Lower leg skin (tissue), 4 donors: ENCODE results near the gene VSIG2. TPM values are rescaled to one million over a fixed set of nuclear protein-coding genes. Genes with fewer than 3 reads are reported as not detected.
A peak's percentile ranks its signal among the peaks of the same experiment; 100 is the strongest.

ENCODE experiments used
- DNase-seq, 2 donors: peaks; one replicate each; pipeline ENCODE4 v3.0.0-alpha.2; 2019; ENCODE audit warnings: low spot score in 2 of 2
- H3K4me3 ChIP-seq: fragments of 200-600 bp; sonication (generic); 2 replicates; pipeline ENCODE4 v1.5.1; 2017; ENCODE audit warnings: mild to moderate bottlenecking, low read depth; ENCODE audit not compliant: poor library complexity, severe bottlenecking
- POLR2A ChIP-seq, 2 donors: fragments of 450-650 bp; IDR thresholded peaks; one replicate each; pipeline ENCODE4 v1.6.1; 2016 to 2017; ENCODE audit warnings: antibody characterized with exemption in 2 of 2, mild to moderate bottlenecking in 1 of 2, moderate library complexity in 1 of 2
- WGBS, 2 donors: methylation state at CpG; one replicate each; pipeline ENCODE4 v1.1.5; 2018; 5-methylcytosine and 5-hydroxymethylcytosine counted together
- intact Hi-C: fragments of 100-400 bp; cut with DNase I; formaldehyde crosslinking; loops from one replicate; pipeline ENCODE4 v1.15.0; 2023; ENCODE audit warnings: low total_unique reads
- total RNA-seq, 4 donors: library from RNA; depleted of rRNA; stranded (reverse); fragments of >200 nt; gene quantifications; one replicate each; pipeline ENCODE4 v1.1.0, GENCODE V29; 2016
- TF ChIP-seq, protein P1 (sequence below), 3 donors: fragments of 450-650 bp; IDR thresholded peaks; one replicate each; pipeline ENCODE4 v1.5.1; 2016; ENCODE audit warnings: antibody characterized with exemption in 3 of 3, mild to moderate bottlenecking in 3 of 3, moderate library complexity in 2 of 3

Gene VSIG2
- total RNA-seq, 4 donors from 2014 or later: 0.30 to 2.3 (median 0.55) TPM

DNA sequence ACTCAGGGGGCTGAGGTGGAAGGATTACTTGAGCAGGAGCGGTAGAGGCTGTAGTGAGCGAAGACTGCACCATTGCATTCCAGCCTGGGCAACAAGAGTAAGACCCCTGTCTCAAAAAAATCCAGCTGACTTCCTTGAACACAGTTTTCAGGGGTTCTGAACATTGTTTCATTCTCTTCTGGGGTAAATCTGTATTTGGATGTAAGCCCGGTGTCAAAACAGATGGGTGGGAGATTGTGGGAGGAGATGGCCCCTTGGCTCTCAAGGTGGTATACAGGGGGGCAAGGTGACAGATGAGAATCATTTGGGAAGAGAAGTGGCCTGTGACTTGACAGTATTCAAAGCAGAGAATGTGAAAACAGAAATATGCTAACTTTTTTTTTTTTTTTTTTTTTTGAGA, 5.3 kb upstream of the VSIG2 start:
- DNase-seq: no peak
- no peak for TF ChIP-seq POLR2A (IDR thresholded peaks at IDR 0.05)
- TF ChIP-seq, protein P1, sequence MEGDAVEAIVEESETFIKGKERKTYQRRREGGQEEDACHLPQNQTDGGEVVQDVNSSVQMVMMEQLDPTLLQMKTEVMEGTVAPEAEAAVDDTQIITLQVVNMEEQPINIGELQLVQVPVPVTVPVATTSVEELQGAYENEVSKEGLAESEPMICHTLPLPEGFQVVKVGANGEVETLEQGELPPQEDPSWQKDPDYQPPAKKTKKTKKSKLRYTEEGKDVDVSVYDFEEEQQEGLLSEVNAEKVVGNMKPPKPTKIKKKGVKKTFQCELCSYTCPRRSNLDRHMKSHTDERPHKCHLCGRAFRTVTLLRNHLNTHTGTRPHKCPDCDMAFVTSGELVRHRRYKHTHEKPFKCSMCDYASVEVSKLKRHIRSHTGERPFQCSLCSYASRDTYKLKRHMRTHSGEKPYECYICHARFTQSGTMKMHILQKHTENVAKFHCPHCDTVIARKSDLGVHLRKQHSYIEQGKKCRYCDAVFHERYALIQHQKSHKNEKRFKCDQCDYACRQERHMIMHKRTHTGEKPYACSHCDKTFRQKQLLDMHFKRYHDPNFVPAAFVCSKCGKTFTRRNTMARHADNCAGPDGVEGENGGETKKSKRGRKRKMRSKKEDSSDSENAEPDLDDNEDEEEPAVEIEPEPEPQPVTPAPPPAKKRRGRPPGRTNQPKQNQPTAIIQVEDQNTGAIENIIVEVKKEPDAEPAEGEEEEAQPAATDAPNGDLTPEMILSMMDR (IDR thresholded peaks at IDR 0.05): no peak
- 47 to 55% methylated on average over 3 of the region's 3 CpGs for WGBS, 2 donors
- intact Hi-C loops: no loop called here
- no peak overlapping the region for H3K4me3 ChIP-seq

DNA sequence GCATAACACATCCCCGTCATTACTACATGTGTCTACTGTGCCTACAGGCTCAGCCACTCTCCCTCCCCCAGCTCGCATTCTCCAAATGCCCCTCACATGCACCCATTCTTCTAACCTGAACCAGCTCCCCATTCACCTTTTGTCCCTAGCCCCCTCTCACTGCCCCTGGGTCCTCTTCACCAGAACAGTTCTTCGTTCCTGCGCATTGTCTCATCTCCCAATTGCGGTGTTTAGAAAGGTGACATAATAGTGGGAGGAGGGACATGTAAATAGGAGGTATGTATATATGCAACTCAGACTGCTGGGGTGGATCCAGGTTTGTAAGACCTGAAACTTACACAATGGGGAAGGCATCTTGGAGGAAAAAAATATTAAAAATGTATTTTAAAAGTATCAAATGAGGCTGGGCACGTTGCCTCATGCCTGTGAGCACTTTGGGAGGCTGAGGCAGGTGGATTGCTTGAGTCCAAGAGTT, 4.7 kb upstream of the VSIG2 start:
- H3K4me3 ChIP-seq: no peak overlapping the region
- TF ChIP-seq, protein P1 (IDR thresholded peaks at IDR 0.05): no peak
- TF ChIP-seq POLR2A (IDR thresholded peaks at IDR 0.05): no peak
- WGBS, 2 donors: 26 to 42% methylated on average over 6 of the region's 6 CpGs
- DNase-seq: no peak
- intact Hi-C loops: no loop called here

DNA sequence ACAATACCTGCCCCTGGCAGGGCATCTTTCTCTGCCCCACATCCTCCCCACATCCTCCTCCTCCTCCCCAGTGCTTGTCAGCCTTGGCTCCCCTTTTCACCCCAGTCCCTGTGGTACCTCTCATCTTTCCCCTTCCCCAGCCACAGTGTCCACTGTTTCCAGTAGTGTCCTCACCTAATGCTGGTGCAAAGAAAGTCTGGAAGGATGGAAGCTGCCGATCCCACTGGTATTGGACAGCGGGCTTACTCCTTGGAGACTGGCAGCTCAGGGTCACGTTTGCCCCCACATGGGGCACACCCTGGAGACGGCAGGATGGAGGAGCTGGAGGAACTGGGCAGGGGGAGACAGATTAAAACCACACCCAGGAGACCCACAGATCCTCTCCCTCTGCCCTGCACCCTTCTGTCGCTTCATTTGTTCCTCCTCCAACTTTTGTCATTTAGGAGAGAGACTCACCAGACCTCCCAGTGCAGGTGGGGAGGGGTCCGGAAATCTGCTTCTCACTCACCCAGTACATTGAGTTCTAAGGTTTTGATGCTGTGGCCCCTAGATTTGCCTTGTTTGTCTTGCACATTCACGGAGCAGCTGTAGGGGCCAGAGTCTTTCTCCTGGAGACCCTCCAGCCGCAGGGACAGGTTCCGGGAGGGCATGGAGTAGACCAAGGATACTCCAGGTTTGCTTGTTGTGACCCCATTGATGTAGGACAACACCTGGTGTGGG, 4.1 kb upstream of the VSIG2 start:
- H3K4me3 ChIP-seq: no peak overlapping the region
- intact Hi-C loops: no loop called here
- 40 to 41% methylated on average over 9 of the region's 9 CpGs for WGBS, 2 donors
- peak in 1 of 2 donors; percentile 77 for DNase-seq
- TF ChIP-seq, protein P1 (IDR thresholded peaks at IDR 0.05): no peak
- no peak for TF ChIP-seq POLR2A (IDR thresholded peaks at IDR 0.05)

DNA sequence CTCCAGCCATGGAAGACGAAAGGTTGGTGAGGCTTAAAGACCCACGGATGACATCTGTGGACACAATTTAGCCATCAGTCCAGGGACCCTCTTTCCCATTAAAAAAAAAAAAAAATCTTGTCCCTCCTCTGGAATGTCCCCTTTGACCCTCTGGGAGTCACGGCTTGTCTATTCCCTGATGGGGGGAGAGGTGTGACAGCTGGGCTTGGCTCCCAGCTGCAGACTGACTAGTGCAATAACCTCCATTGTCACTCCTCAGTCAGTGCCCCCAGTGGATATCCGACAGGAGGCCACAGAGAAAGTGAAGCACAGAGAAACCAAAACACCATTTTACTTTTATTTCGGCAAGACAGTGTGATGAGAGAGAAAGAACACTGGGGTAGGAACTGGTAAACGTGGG, 2.7 kb upstream of the VSIG2 start:
- no peak overlapping the region for H3K4me3 ChIP-seq
- intact Hi-C loops: no loop called here
- no peak for DNase-seq
- 69 to 77% methylated on average over 6 of the region's 6 CpGs for WGBS, 2 donors
- TF ChIP-seq, protein P1 (IDR thresholded peaks at IDR 0.05): no peak
- no peak for TF ChIP-seq POLR2A (IDR thresholded peaks at IDR 0.05)

DNA sequence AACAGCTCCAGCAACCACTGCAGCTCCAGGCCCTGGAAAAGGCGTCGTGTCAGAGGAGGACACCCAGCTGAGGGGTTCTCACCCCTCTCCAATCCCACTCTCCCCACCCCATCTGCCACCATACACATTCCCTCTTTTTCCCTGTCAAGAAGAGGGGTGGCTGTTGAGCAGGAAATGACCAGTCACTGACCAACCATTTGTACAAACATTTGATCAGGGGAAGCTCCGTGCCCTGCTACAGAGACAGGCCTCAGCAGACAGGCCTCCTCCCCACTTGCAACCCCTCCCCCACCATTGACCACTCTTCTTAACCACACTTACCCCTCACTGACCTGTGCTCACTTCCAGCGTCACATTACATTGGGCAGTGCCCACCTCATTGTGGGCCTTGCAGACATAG, 2.3 kb upstream of the VSIG2 start:
- TF ChIP-seq POLR2A (IDR thresholded peaks at IDR 0.05): no peak
- TF ChIP-seq, protein P1 (IDR thresholded peaks at IDR 0.05): no peak
- 82 to 83% methylated on average over 4 of the region's 4 CpGs for WGBS, 2 donors
- DNase-seq: no peak
- no peak overlapping the region for H3K4me3 ChIP-seq
- intact Hi-C loops: no loop called here

DNA sequence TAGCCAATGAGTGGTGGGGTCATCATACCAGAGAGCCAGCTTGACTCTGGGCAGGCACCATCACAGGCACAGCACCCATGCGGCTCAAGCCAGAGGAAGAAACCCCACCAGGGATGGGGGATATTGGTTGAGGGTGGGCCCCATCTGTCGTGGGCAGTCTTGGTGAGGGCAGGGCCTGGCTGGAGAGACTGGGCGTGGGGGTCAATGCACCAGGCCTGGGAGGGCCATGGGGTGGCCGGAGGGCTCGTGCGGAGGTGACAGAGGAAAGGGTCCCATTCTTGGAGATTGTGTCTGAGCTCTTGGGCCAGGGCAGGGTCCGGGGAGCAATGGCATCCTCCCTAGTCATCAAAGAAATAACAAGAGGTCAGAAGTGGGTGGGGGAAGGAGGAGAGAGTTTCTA, 1.6 kb upstream of the VSIG2 start:
- 88 to 97% methylated on average over 7 of the region's 7 CpGs for WGBS, 2 donors
- intact Hi-C loops: no loop called here
- peak in 1 of 2 donors; percentile 76 for DNase-seq
- TF ChIP-seq, protein P1 (IDR thresholded peaks at IDR 0.05): no peak
- TF ChIP-seq POLR2A (IDR thresholded peaks at IDR 0.05): no peak
- H3K4me3 ChIP-seq: no peak overlapping the region
